Activated naive CD4-positive, alpha-beta T cell treated with anti-CD3 and anti-CD28 coated beads, Interleukin-2, amount 50 U/mL, for 72 hours (primary cell): ENCODE measurements around the gene VPS11. TPM values are rescaled to one million over a fixed set of nuclear protein-coding genes. Genes with fewer than 3 reads are reported as not detected.
A peak's percentile ranks its signal among the peaks of the same experiment; 100 is the strongest.
"Not testable (repeated sequence)": the region's sequence is repeated elsewhere in the genome, so short reads cannot be mapped to it uniquely, and the experiment has no call there.

Experiments
- ATAC-seq, 2 donors: fragments of 150-1000 bp; cut with Tn5 transposase; 2 replicates each; pipeline ENCODE4 v1.10.0; 2021; ENCODE audit warnings: mild to moderate bottlenecking in 2 of 2, moderate library complexity in 2 of 2
- DNase-seq, 2 donors: peaks; one replicate each; pipeline ENCODE4 v3.0.0; 2021 to 2022; ENCODE audit warnings: low spot score in 2 of 2
- H3K27ac Mint-ChIP-seq, 2 donors: one replicate each; pipeline ENCODE4 v1.8.0; 2022; ENCODE audit warnings: mild to moderate bottlenecking in 2 of 2, mixed read lengths in 2 of 2
- H3K36me3 Mint-ChIP-seq, 2 donors: one replicate each; pipeline ENCODE4 v1.8.0; 2022; ENCODE audit warnings: mixed read lengths in 2 of 2
- H3K9me3 Mint-ChIP-seq, 2 donors: one replicate each; pipeline ENCODE4 v1.8.0; 2022; ENCODE audit warnings: mixed read lengths in 2 of 2
- total RNA-seq, 2 donors: library from RNA; stranded (reverse); gene quantifications; one replicate each; pipeline ENCODE4 v1.2.3, GENCODE V29; 2022

VPS11 gene
- total RNA-seq, 2 donors from 2014 or later: 26.6 to 42.2 TPM

- peaks cover 47 to 51% of the 10 kb centered on the region in 2 donors for H3K36me3 Mint-ChIP-seq
- no peak for ATAC-seq
- H3K27ac Mint-ChIP-seq: no peak overlapping the region
- no peak for DNase-seq
- H3K9me3 Mint-ChIP-seq: no peaks in the 10 kb centered on the region
Observed at GRCh38 chr11:119054418-119054817, 13.2 kb upstream of the VPS11 start.

- Mint-ChIP-seq H3K36me3 (peaks cover 41 to 51% of the 10 kb centered on the region in 2 donors), H3K27ac (peak overlapping the region; percentile 91 to 94), H3K9me3 (no peaks in the 10 kb centered on the region)
- ATAC-seq (no peak), DNase-seq (peak in 1 of 2 donors; percentile 39)
Observed at GRCh38 chr11:119055901-119056300, 11.7 kb upstream of the VPS11 start.

- Mint-ChIP-seq H3K36me3 (peaks cover 41 to 51% of the 10 kb centered on the region in 2 donors), H3K9me3 (no peaks in the 10 kb centered on the region), H3K27ac (peak overlapping the region; percentile 91 to 99)
- ATAC-seq (peak; percentile 2 to 12), DNase-seq (peak; percentile 37 to 73)
Observed at GRCh38 chr11:119056421-119056999, 11.1 kb upstream of the VPS11 start.

- Mint-ChIP-seq H3K27ac (peak within 1 kb of the TSS; percentile 91 to 99), H3K36me3 (peaks cover 41 to 48% of the 10 kb centered on the region in 2 donors), H3K9me3 (no peaks in the 10 kb centered on the region)
- DNase-seq (peak; percentile 99), ATAC-seq (peak; percentile 95 to 96)
Observed at GRCh38 chr11:119057000-119057769, 10.4 kb upstream of the VPS11 start, which contains the start of gene HYOU1. Gene HYOU1, minus strand, starts transcription at chr11:119057205. Its CDS starts 1,045 bp downstream, at chr11:119056160.

GRCh38 chr11:119059128-119059527 lies 8.5 kb upstream of the VPS11 start:
- not testable (repeated sequence) for H3K27ac Mint-ChIP-seq

GRCh38 chr11:119061256-119061655 lies 6.4 kb upstream of the VPS11 start:
- H3K27ac Mint-ChIP-seq: no peak overlapping the region
- H3K9me3 Mint-ChIP-seq: no peaks in the 10 kb centered on the region
- H3K36me3 Mint-ChIP-seq: peaks cover 7 to 19% of the 10 kb centered on the region in 2 donors
- ATAC-seq (no peak), DNase-seq (no peak)

More at GRCh38 chr11:119059128-119059527, 8.5 kb upstream of the VPS11 start:
- not testable (repeated sequence) for ATAC-seq, H3K9me3 Mint-ChIP-seq, DNase-seq
- H3K36me3 Mint-ChIP-seq: peaks cover 26 to 36% of the 10 kb centered on the region in 2 donors

- H3K36me3 Mint-ChIP-seq: peaks cover 7 to 8% of the 10 kb centered on the region in 2 donors
- no peaks in the 10 kb centered on the region for H3K9me3 Mint-ChIP-seq
Observed at GRCh38 chr11:119062779-119063178, 4.8 kb upstream of the VPS11 start.

GRCh38 chr11:119065369-119065768 lies 2.2 kb upstream of the VPS11 start:
- peak overlapping the region in 1 of 2 donors; percentile 97 for H3K27ac Mint-ChIP-seq
- H3K9me3 Mint-ChIP-seq: no peaks in the 10 kb centered on the region
- H3K36me3 Mint-ChIP-seq: peaks cover 0 to 10% of the 10 kb centered on the region in 2 donors
- no peak for ATAC-seq
- peak in 1 of 2 donors; percentile 37 for DNase-seq

More at GRCh38 chr11:119062779-119063178, 4.8 kb upstream of the VPS11 start:
- DNase-seq (no peak), ATAC-seq (no peak)
- H3K27ac Mint-ChIP-seq: no peak overlapping the region

GRCh38 chr11:119077839-119078238 lies 10.2 kb downstream of the VPS11 start:
- no peaks in the 10 kb centered on the region for H3K9me3 Mint-ChIP-seq
- peaks cover 5 to 16% of the 10 kb centered on the region in 2 donors for H3K36me3 Mint-ChIP-seq
- no peak overlapping the region for H3K27ac Mint-ChIP-seq
- DNase-seq (no peak), ATAC-seq (no peak)

GRCh38 chr11:119078675-119079420 lies 11.2 kb downstream of the VPS11 start:
- DNase-seq (no peak), ATAC-seq (no peak)
- H3K36me3 Mint-ChIP-seq: peaks cover 0 to 12% of the 10 kb centered on the region in 2 donors
- H3K9me3 Mint-ChIP-seq: no peaks in the 10 kb centered on the region
- H3K27ac Mint-ChIP-seq: peak overlapping the region in 1 of 2 donors; percentile 65

GRCh38 chr11:119081682-119082260 lies 14.2 kb downstream of the VPS11 start:
- ATAC-seq (no peak), DNase-seq (no peak)
- no peaks in the 10 kb centered on the region for H3K9me3 Mint-ChIP-seq
- H3K36me3 Mint-ChIP-seq: peaks cover 0 to 18% of the 10 kb centered on the region in 2 donors
- peak overlapping the region; percentile 17 to 22 for H3K27ac Mint-ChIP-seq

- peak; percentile 94 to 95 for DNase-seq
- Mint-ChIP-seq H3K9me3 (no peaks in the 10 kb centered on the region), H3K36me3 (peaks cover 0 to 12% of the 10 kb centered on the region in 2 donors), H3K27ac (peak within 1 kb of the TSS; percentile 90 to 97)
- ATAC-seq: peak; percentile 92 to 96
Observed at GRCh38 chr11:119084663-119085436, 17.2 kb downstream of the VPS11 start, which contains the start of gene HMBS. Gene HMBS, plus strand, starts transcription at chr11:119084881. Its CDS starts 153 bp downstream, at chr11:119085034.

GRCh38 chr11:119085437-119085847 lies 17.8 kb downstream of the VPS11 start:
- peaks cover 0 to 12% of the 10 kb centered on the region in 2 donors for H3K36me3 Mint-ChIP-seq
- DNase-seq (no peak), ATAC-seq (peak in 1 of 2 donors; percentile 21)
- H3K27ac Mint-ChIP-seq: peak overlapping the region; percentile 90 to 97
- no peaks in the 10 kb centered on the region for H3K9me3 Mint-ChIP-seq

- no peaks in the 10 kb centered on the region for H3K9me3 Mint-ChIP-seq
- no peak overlapping the region for H3K27ac Mint-ChIP-seq
- DNase-seq (no peak), ATAC-seq (no peak)
- peaks cover under 1 to 8% of the 10 kb centered on the region in 2 donors for H3K36me3 Mint-ChIP-seq
Observed at GRCh38 chr11:119087123-119087522, 19.5 kb downstream of the VPS11 start.

- Mint-ChIP-seq H3K27ac (no peak overlapping the region), H3K9me3 (no peaks in the 10 kb centered on the region), H3K36me3 (peaks cover 8 to 15% of the 10 kb centered on the region in 2 donors)
- ATAC-seq (no peak), DNase-seq (no peak)
Observed at GRCh38 chr11:119087747-119088241, 20.2 kb downstream of the VPS11 start.
